ENCODE measurements around the gene SMOC1.

GRCh38 chr14:69879175-69880043, at the start of gene SMOC1:
- TF ChIP-seq ZNF274 (IDR thresholded peaks at IDR 0.05; ENCODE audit: low read depth, low read length) (no peak), SUZ12 (IDR thresholded peaks at IDR 0.05; ENCODE audit: extremely low read depth, insufficient read depth, insufficient read length) (no peak), YY1 (IDR thresholded peaks at IDR 0.05; ENCODE audit: insufficient read depth, insufficient read length) (no peak)
